ENCODE measurements around the gene ZFPM1.
"Not testable (repeated sequence)": the region's sequence is repeated elsewhere in the genome, so short reads cannot be mapped to it uniquely, and the experiment has no call there.

ZFPM1 gene

GRCh38 chr16:88453217-88453531 is at the start of gene ZFPM1:
Gene ZFPM1 (plus strand): TSS chr16:88453280. CDS start chr16:88453639, 359 bp downstream.
- DNase-seq: no peak

- DNase-seq: no peak
Observed at GRCh38 chr16:88403794-88404581, 49.1 kb upstream of the ZFPM1 start.

- no peak for DNase-seq
Observed at GRCh38 chr16:88404769-88405168, 48.3 kb upstream of the ZFPM1 start.

- no peak for DNase-seq
Observed at GRCh38 chr16:88405216-88406060, 47.6 kb upstream of the ZFPM1 start.

- no peak for DNase-seq
Observed at GRCh38 chr16:88406096-88407041, 46.7 kb upstream of the ZFPM1 start.

- DNase-seq: no peak
Observed at GRCh38 chr16:88407042-88407420, 46.0 kb upstream of the ZFPM1 start.

GRCh38 chr16:88407807-88408206 is 45.3 kb upstream of the ZFPM1 start:
- DNase-seq: no peak

- no peak for DNase-seq
Observed at GRCh38 chr16:88408561-88409142, 44.4 kb upstream of the ZFPM1 start.

GRCh38 chr16:88409296-88410065 is 43.6 kb upstream of the ZFPM1 start:
- no peak for DNase-seq

- DNase-seq: not testable (repeated sequence)
Observed at GRCh38 chr16:88410297-88410968, 42.6 kb upstream of the ZFPM1 start.

GRCh38 chr16:88411951-88412576 is 41.0 kb upstream of the ZFPM1 start:
- DNase-seq: no peak

- DNase-seq: no peak
Observed at GRCh38 chr16:88412766-88413165, 40.3 kb upstream of the ZFPM1 start.

- DNase-seq: no peak
Observed at GRCh38 chr16:88413231-88413630, 39.8 kb upstream of the ZFPM1 start.

GRCh38 chr16:88413631-88414030 is 39.4 kb upstream of the ZFPM1 start:
- DNase-seq: no peak

GRCh38 chr16:88414521-88415380 is 38.3 kb upstream of the ZFPM1 start:
- DNase-seq: no peak

GRCh38 chr16:88415381-88415705 is 37.7 kb upstream of the ZFPM1 start:
- no peak for DNase-seq

- no peak for DNase-seq
Observed at GRCh38 chr16:88415713-88416323, 37.3 kb upstream of the ZFPM1 start.

GRCh38 chr16:88416686-88417085 is 36.4 kb upstream of the ZFPM1 start:
- no peak for DNase-seq

GRCh38 chr16:88417684-88418476 is 35.2 kb upstream of the ZFPM1 start:
- no peak for DNase-seq

Measured in DMS 273 treated with DMSO at 0.1 percent for 48 hours (cell line).